Keratinocyte (primary cell): ENCODE measurements around the gene RXRA. TPM values are rescaled to one million over a fixed set of nuclear protein-coding genes. Genes with fewer than 3 reads are reported as not detected.

Experiments
- DNase-seq: peaks from one replicate; pipeline ENCODE4 v3.0.0-alpha.2; 2011; ENCODE audit warnings: low read depth, missing footprints, low spot score
- FAIRE-seq: peaks from 2 replicates; lab custom pipeline; 2011; peaks lifted over from hg19 to GRCh38; lab: Jason Lieb, UNC
- H2AFZ ChIP-seq: 2 replicates; pipeline ENCODE4 v1.6.0; 2012; ENCODE audit warnings: low read length, control low read depth, inconsistent platforms; ENCODE audit not compliant: control insufficient read depth
- H3K27ac ChIP-seq: 2 replicates; pipeline ENCODE4 v1.5.1; 2011; ENCODE audit warnings: low read length; ENCODE audit not compliant: control insufficient read depth, insufficient read depth
- H3K27me3 ChIP-seq: 3 replicates; pipeline ENCODE4 v1.6.0; 2011; ENCODE audit warnings: low read length; ENCODE audit not compliant: control insufficient read depth, insufficient read depth; ENCODE audit errors: extremely low read depth
- H3K36me3 ChIP-seq, 2 experiments: 2 replicates in 1 of 2; 3 replicates in 1 of 2; pipeline ENCODE4 v1.5.1; 2011; ENCODE audit warnings: low read length in 2 of 2, mild to moderate bottlenecking in 1 of 2; ENCODE audit not compliant: control insufficient read depth in 2 of 2, insufficient read depth in 2 of 2; ENCODE audit errors: extremely low read depth in 1 of 2
- H3K4me1 ChIP-seq: 3 replicates; pipeline ENCODE4 v1.5.1; 2011; ENCODE audit warnings: low read length; ENCODE audit not compliant: control insufficient read depth, insufficient read depth; ENCODE audit errors: extremely low read depth
- H3K4me2 ChIP-seq: 3 replicates; pipeline ENCODE4 v1.6.0; 2011; ENCODE audit warnings: low read depth, low read length; ENCODE audit not compliant: control insufficient read depth, insufficient read depth; ENCODE audit errors: extremely low read depth
- H3K4me3 ChIP-seq, 3 experiments: fragments of 200-600 bp in 1 of 3; sonication (generic) in 1 of 3; 2 replicates in 2 of 3; 3 replicates in 1 of 3; pipeline ENCODE4 v1.5.1; 2011 to 2016; ENCODE audit warnings: low read length in 3 of 3, mild to moderate bottlenecking in 3 of 3, control low read depth in 2 of 3, inconsistent platforms in 1 of 3, low read depth in 1 of 3, mixed read lengths in 1 of 3, mixed run types in 1 of 3, moderate library complexity in 1 of 3; ENCODE audit not compliant: control insufficient read depth in 2 of 3, insufficient read depth in 2 of 3; ENCODE audit errors: extremely low read depth in 1 of 3
- H3K79me2 ChIP-seq: 2 replicates; pipeline ENCODE4 v1.6.0; 2012; ENCODE audit warnings: low read length; ENCODE audit not compliant: control insufficient read depth, insufficient read depth
- H3K9ac ChIP-seq: 3 replicates; pipeline ENCODE4 v1.6.0; 2011; ENCODE audit warnings: low read length; ENCODE audit not compliant: control insufficient read depth, insufficient read depth; ENCODE audit errors: extremely low read depth
- H3K9me1 ChIP-seq: 3 replicates; pipeline ENCODE4 v1.6.0; 2011; ENCODE audit warnings: low read length; ENCODE audit not compliant: control insufficient read depth, insufficient read depth; ENCODE audit errors: extremely low read depth
- H3K9me3 ChIP-seq: 2 replicates; pipeline ENCODE4 v1.5.1; 2012; ENCODE audit warnings: low read depth, low read length; ENCODE audit not compliant: control insufficient read depth
- H4K20me1 ChIP-seq: 3 replicates; pipeline ENCODE4 v1.6.0; 2011; ENCODE audit warnings: low read length; ENCODE audit not compliant: control insufficient read depth, insufficient read depth; ENCODE audit errors: extremely low read depth
- CTCF ChIP-seq, 3 experiments: IDR thresholded peaks in 1 of 3; conservative IDR thresholded peaks in 1 of 3; optimal IDR thresholded peaks in 1 of 3; 2 replicates in 2 of 3; 3 replicates in 1 of 3; pipeline versions ENCODE3 to v1.5.1; 2011; ENCODE audit warnings: low read length in 3 of 3, mild to moderate bottlenecking in 3 of 3, moderate library complexity in 2 of 3, control low read depth in 1 of 3, inconsistent platforms in 1 of 3; ENCODE audit not compliant: insufficient read depth in 2 of 3; ENCODE audit errors: extremely low read depth in 1 of 3
- EZH2 ChIP-seq: IDR thresholded peaks from one replicate; pipeline ENCODE4 v1.6.1; 2012; ENCODE audit warnings: inconsistent platforms, mild to moderate bottlenecking, low read length, moderate library complexity
- dilution Hi-C: fragments of 300-500 bp; cut with MboI; formaldehyde crosslinking; loops from one replicate; pipeline ENCODE4 v1.7.0; 2020; ENCODE audit warnings: low sequenced_read_pairs; ENCODE audit not compliant: extremely low pct_ligation_motif_present
- polyA plus RNA-seq, 5 experiments: library from polyadenylated mRNA; depleted of rRNA in 3 of 5; stranded (reverse) in 3 of 5; stranded (forward) in 1 of 5; unstranded in 1 of 5; fragments of >200 nt; gene quantifications; 1 replicate in 1 of 5; 2 replicates in 3 of 5; 3 replicates in 1 of 5; pipeline versions ENCODE4 v1.2.1 to v1.2.3, GENCODE V29; 2011 to 2012; ENCODE audit warnings: missing spikeins in 2 of 5, low read depth in 1 of 5, low replicate concordance in 1 of 5

RXRA gene
- polyA plus RNA-seq, 1 donor (not counting 4 experiments of a cell fraction or from before 2014, with no cell fraction given) = 9.7 TPM

GRCh38 chr9:134476942-134477335 lies 150.7 kb downstream of the RXRA start:
- H3K9me3 ChIP-seq = no peaks in the 10 kb centered on the region
- no peak for FAIRE-seq
- H3K79me2 ChIP-seq = no peaks in the 10 kb centered on the region
- dilution Hi-C loops = no loop called here
- no peaks in the 10 kb centered on the region for H3K4me1 ChIP-seq
- TF ChIP-seq CTCF (optimal IDR thresholded peaks at IDR 0.05 in 1 of 3, IDR thresholded peaks at IDR 0.05 in 1 of 3, conservative IDR thresholded peaks at IDR 0.05 in 1 of 3; ENCODE audit: extremely low read depth in 1 of 3, insufficient read depth in 2 of 3, low read length in 3 of 3) (no peak), EZH2 (no peak)
- H3K4me3 ChIP-seq = no peak overlapping the region
- no peak overlapping the region for H2AFZ ChIP-seq
- no peaks in the 10 kb centered on the region for H3K9me1 ChIP-seq
- no peak for DNase-seq
- no peaks in the 10 kb centered on the region for H3K36me3 ChIP-seq
- no peaks in the 10 kb centered on the region for H3K27me3 ChIP-seq
- no peak overlapping the region for H3K9ac ChIP-seq
- no peak overlapping the region for H3K4me2 ChIP-seq
- H4K20me1 ChIP-seq = no peaks in the 10 kb centered on the region
- no peak overlapping the region for H3K27ac ChIP-seq

GRCh38 chr9:134477342-134477925 lies 151.2 kb downstream of the RXRA start:
- Histone ChIP-seq H3K27me3 (no peaks in the 10 kb centered on the region), H3K9ac (no peak overlapping the region), H3K79me2 (no peaks in the 10 kb centered on the region), H3K9me3 (no peaks in the 10 kb centered on the region), H3K36me3 (no peaks in the 10 kb centered on the region), H4K20me1 (no peaks in the 10 kb centered on the region), H3K4me1 (no peaks in the 10 kb centered on the region), H3K4me3 (no peak overlapping the region), H3K27ac (no peak overlapping the region), H3K4me2 (no peak overlapping the region), H3K9me1 (no peaks in the 10 kb centered on the region), H2AFZ (no peak overlapping the region)
- no peak for FAIRE-seq
- DNase-seq = no peak
- no peak for TF ChIP-seq CTCF (optimal IDR thresholded peaks at IDR 0.05 in 1 of 3, IDR thresholded peaks at IDR 0.05 in 1 of 3, conservative IDR thresholded peaks at IDR 0.05 in 1 of 3; ENCODE audit: extremely low read depth in 1 of 3, insufficient read depth in 2 of 3, low read length in 3 of 3)
- TF ChIP-seq EZH2 = no peak
- dilution Hi-C loops = no loop called here
